Neural progenitor cell (in vitro differentiated cells): ENCODE results near the gene ELL. TPM values are rescaled to one million over a fixed set of nuclear protein-coding genes. Genes with fewer than 3 reads are reported as not detected.

Source experiments
- DNase-seq: peaks from one replicate; pipeline ENCODE4 v3.0.0-alpha.2; 2016; ENCODE audit warnings: low spot score
- H2AFZ ChIP-seq: fragments of 200-600 bp; sonication (generic); replicated peaks from 2 replicates; pipeline ENCODE4 v1.6.1; 2016; ENCODE audit warnings: antibody characterized with exemption
- H3F3A ChIP-seq: fragments of 200-600 bp; sonication (generic); 2 replicates; pipeline ENCODE4 v1.6.1; 2016; ENCODE audit warnings: antibody characterized with exemption, low read depth
- H3K27ac ChIP-seq: fragments of 200-600 bp; sonication (generic); 2 replicates; pipeline ENCODE4 v1.5.1; 2016; ENCODE audit warnings: mild to moderate bottlenecking
- H3K27me3 ChIP-seq: fragments of 200-600 bp; sonication (generic); 2 replicates; pipeline ENCODE4 v1.6.1; 2016; ENCODE audit warnings: mild to moderate bottlenecking, moderate library complexity
- H3K36me3 ChIP-seq: fragments of 200-600 bp; sonication (generic); 2 replicates; pipeline ENCODE4 v1.5.1; 2016
- H3K4me1 ChIP-seq: fragments of 200-600 bp; sonication (generic); 2 replicates; pipeline ENCODE4 v1.6.1; 2016; ENCODE audit warnings: mixed run types
- H3K4me2 ChIP-seq: fragments of 200-600 bp; sonication (generic); 2 replicates; pipeline ENCODE4 v1.6.1; 2016
- H3K4me3 ChIP-seq: fragments of 200-600 bp; sonication (generic); 2 replicates; pipeline ENCODE4 v1.5.1; 2016
- H3K79me2 ChIP-seq: fragments of 200-600 bp; sonication (generic); 2 replicates; pipeline ENCODE4 v1.6.1; 2016; ENCODE audit warnings: low read depth
- H3K9ac ChIP-seq: fragments of 200-600 bp; sonication (generic); 2 replicates; pipeline ENCODE4 v1.6.1; 2016
- H3K9me3 ChIP-seq: fragments of 200-600 bp; sonication (generic); 2 replicates; pipeline ENCODE4 v1.5.1; 2016; ENCODE audit warnings: low read depth
- H4K20me1 ChIP-seq: fragments of 200-600 bp; sonication (generic); 2 replicates; pipeline ENCODE4 v1.6.1; 2016; ENCODE audit warnings: low read depth
- H3K27ac Mint-ChIP-seq: 3 replicates; pipeline ENCODE4 v1.8.0; 2021; ENCODE audit warnings: mixed read lengths
- H3K27me3 Mint-ChIP-seq: 2 replicates; pipeline ENCODE4 v1.8.0; 2022; ENCODE audit warnings: low read depth, mild to moderate bottlenecking, inconsistent platforms, moderate library complexity, mixed read lengths; ENCODE audit not compliant: insufficient read depth
- H3K36me3 Mint-ChIP-seq: 3 replicates; pipeline ENCODE4 v1.8.0; 2021; ENCODE audit warnings: mixed read lengths
- H3K4me1 Mint-ChIP-seq: 3 replicates; pipeline ENCODE4 v1.8.0; 2021; ENCODE audit warnings: mixed read lengths
- H3K4me3 Mint-ChIP-seq: 3 replicates; pipeline ENCODE4 v1.8.0; 2021; ENCODE audit warnings: mild to moderate bottlenecking, moderate library complexity, mixed read lengths
- H3K9me3 Mint-ChIP-seq: 3 replicates; pipeline ENCODE4 v1.8.0; 2020; ENCODE audit warnings: mixed read lengths
- CTCF ChIP-seq: fragments of 200-600 bp; sonication (generic); IDR thresholded peaks from 2 replicates; pipeline ENCODE4 v1.5.1; 2017; ENCODE audit warnings: antibody characterized with exemption, mild to moderate bottlenecking
- EZH2 ChIP-seq: fragments of 200-600 bp; sonication (generic); IDR thresholded peaks from 2 replicates; pipeline ENCODE4 v1.6.1; 2017; ENCODE audit warnings: antibody characterized with exemption, mild to moderate bottlenecking, moderate library complexity
- EZH2phosphoT487 ChIP-seq: fragments of 200-600 bp; sonication (generic); IDR thresholded peaks from 2 replicates; pipeline ENCODE4 v1.6.1; 2017; ENCODE audit warnings: antibody characterized with exemption
- total RNA-seq: library from RNA; depleted of rRNA; stranded (reverse); fragments of >200 nt; gene quantifications from 2 replicates; pipeline ENCODE4 v1.2.3, GENCODE V29; 2015; ENCODE audit warnings: low replicate concordance

Gene ELL
- total RNA-seq, 1 donor from 2014 or later, result 2.9 TPM

DNA sequence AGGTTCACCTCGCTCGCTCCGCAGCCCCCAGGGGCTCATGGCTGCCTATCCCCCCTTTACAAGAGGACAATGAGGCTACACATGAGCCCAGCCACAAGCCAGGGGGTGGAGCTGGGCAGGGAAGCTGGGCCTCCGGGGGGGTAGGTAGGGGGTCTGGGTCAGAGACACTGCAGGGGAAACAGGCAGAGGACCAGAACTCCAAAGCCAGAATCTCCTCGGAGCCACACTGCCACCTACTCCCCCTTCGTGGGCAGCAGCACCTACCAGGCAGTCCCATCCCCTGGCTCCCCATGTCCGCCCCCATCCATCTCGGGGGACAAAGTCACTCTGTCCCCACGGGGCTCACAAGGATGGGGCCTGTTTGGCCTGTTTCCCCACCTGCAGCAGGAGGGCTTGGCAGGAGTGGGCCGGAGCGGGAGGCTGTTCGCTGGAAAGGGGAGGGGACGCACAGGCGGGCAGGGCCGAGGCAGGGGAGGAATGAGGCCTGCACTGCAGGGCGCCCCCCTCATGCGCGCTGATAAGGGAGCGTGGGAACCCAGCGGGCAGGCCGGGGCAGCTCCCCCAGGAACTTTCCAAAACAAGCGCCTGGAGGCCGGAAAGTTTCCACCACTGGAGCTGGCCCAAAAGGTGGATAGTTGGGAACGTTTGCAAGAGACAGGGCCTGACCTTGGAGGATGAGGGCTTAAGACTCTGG is 83.4 kb downstream of the ELL start:
- peak overlapping the region; percentile 80 for H3K4me3 Mint-ChIP-seq
- Histone ChIP-seq H3K79me2 (peaks cover 6% of the 10 kb centered on the region), H3F3A (peaks cover 67% of the 10 kb centered on the region), H3K27me3 (no peaks in the 10 kb centered on the region), H2AFZ (no peak overlapping the region), H3K36me3 (no peaks in the 10 kb centered on the region), H3K4me1 (peaks cover 29% of the 10 kb centered on the region), H4K20me1 (peaks cover 33% of the 10 kb centered on the region), H3K27ac (peak overlapping the region; percentile 75), H3K4me3 (peak overlapping the region; percentile 70), H3K4me2 (peak overlapping the region; percentile 78), H3K9me3 (no peaks in the 10 kb centered on the region), H3K9ac (no peak overlapping the region)
- H3K4me1 Mint-ChIP-seq, result peaks cover 52% of the 10 kb centered on the region
- H3K9me3 Mint-ChIP-seq, result peaks cover 2% of the 10 kb centered on the region
- H3K27me3 Mint-ChIP-seq, result peaks cover 10% of the 10 kb centered on the region
- DNase-seq, result peak; percentile 73
- peak overlapping the region; percentile 97 for H3K27ac Mint-ChIP-seq
- TF ChIP-seq EZH2 (no peak), EZH2phosphoT487 (no peak), CTCF (no peak)
- peaks cover 11% of the 10 kb centered on the region for H3K36me3 Mint-ChIP-seq

- peak within 1 kb of the TSS; percentile 78 for H3K4me2 ChIP-seq
- H3K79me2 ChIP-seq, result peaks cover 6% of the 10 kb centered on the region
- TF ChIP-seq EZH2phosphoT487 (no peak), EZH2 (no peak), CTCF (peak; percentile 2)
- peaks cover 8% of the 10 kb centered on the region for H3K27me3 Mint-ChIP-seq
- peaks cover 8% of the 10 kb centered on the region for H3K36me3 Mint-ChIP-seq
- peak within 1 kb of the TSS; percentile 70 for H3K4me3 ChIP-seq
- peak; percentile 85 for DNase-seq
- H3K4me1 Mint-ChIP-seq, result peaks cover 52% of the 10 kb centered on the region
- peaks cover 72% of the 10 kb centered on the region for H3F3A ChIP-seq
- H4K20me1 ChIP-seq, result peaks cover 33% of the 10 kb centered on the region
- H3K4me1 ChIP-seq, result peaks cover 36% of the 10 kb centered on the region
- H3K9ac ChIP-seq, result no peak within 1 kb of the TSS
- peak within 1 kb of the TSS; percentile 87 for H3K4me3 Mint-ChIP-seq
- no peaks in the 10 kb centered on the region for H3K9me3 ChIP-seq
- no peak within 1 kb of the TSS for H2AFZ ChIP-seq
- H3K36me3 ChIP-seq, result no peaks in the 10 kb centered on the region
- peak within 1 kb of the TSS; percentile 97 for H3K27ac Mint-ChIP-seq
- peaks cover 2% of the 10 kb centered on the region for H3K9me3 Mint-ChIP-seq
- H3K27ac ChIP-seq, result peak within 1 kb of the TSS; percentile 75
- no peaks in the 10 kb centered on the region for H3K27me3 ChIP-seq
Measured at GRCh38 chr19:18437491-18438330, 84.2 kb downstream of the ELL start, which contains the start of gene ISYNA1. TSS of gene ISYNA1 (minus strand) at chr19:18438133. CDS start at chr19:18437979, 154 bp downstream.

- no peaks in the 10 kb centered on the region for H3K9me3 ChIP-seq
- no peak overlapping the region for H2AFZ ChIP-seq
- peak overlapping the region; percentile 78 for H3K4me2 ChIP-seq
- no peak overlapping the region for H3K9ac ChIP-seq
- Mint-ChIP-seq H3K27ac (peak overlapping the region; percentile 60), H3K9me3 (no peaks in the 10 kb centered on the region), H3K27me3 (peaks cover 9% of the 10 kb centered on the region), H3K4me3 (peak overlapping the region; percentile 87), H3K36me3 (peaks cover 3% of the 10 kb centered on the region), H3K4me1 (peaks cover 53% of the 10 kb centered on the region)
- peak; percentile 92 for DNase-seq
- H3K36me3 ChIP-seq, result no peaks in the 10 kb centered on the region
- H3K79me2 ChIP-seq, result peaks cover 6% of the 10 kb centered on the region
- no peaks in the 10 kb centered on the region for H3K27me3 ChIP-seq
- H3K4me1 ChIP-seq, result peaks cover 38% of the 10 kb centered on the region
- H3K27ac ChIP-seq, result no peak overlapping the region
- H3F3A ChIP-seq, result peaks cover 79% of the 10 kb centered on the region
- peak overlapping the region; percentile 70 for H3K4me3 ChIP-seq
- no peak for TF ChIP-seq EZH2
- TF ChIP-seq CTCF, result peak; percentile 31
- peaks cover 33% of the 10 kb centered on the region for H4K20me1 ChIP-seq
Measured at GRCh38 chr19:18436671-18437490, 85.0 kb downstream of the ELL start.
